Stimulated activated CD8-positive, alpha-beta memory T cell treated with anti-CD3 and anti-CD28 coated beads, Interleukin-4, amount 100 ng/mL, for 4 hours (primary cell): ENCODE results near the gene KIRREL3.

Experiments
- DNase-seq, 2 donors: peaks; one replicate each; pipeline ENCODE4 v3.0.0-alpha.2; 2020; ENCODE audit warnings: low read depth in 2 of 2, low spot score in 1 of 2

The KIRREL3 gene

DNA sequence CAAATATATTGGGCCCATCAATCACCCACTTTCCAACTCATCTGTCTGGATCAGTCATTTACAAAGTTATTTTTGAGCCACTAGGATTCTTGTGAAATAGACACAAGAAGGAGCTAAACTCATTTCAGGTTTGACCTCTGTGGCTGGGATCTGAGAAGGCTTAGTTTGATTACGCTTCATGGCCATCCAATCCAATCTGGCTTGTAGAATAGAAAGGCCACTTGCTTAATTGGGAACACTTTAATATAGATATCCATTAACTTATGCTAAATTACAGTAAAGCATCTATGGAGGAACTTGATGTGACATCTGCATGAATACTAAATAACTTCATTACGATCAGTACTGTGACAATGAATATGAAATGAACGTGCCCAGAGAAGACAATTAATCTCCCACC lies 360.9 kb downstream of the KIRREL3 start:
- no peak for DNase-seq

DNA sequence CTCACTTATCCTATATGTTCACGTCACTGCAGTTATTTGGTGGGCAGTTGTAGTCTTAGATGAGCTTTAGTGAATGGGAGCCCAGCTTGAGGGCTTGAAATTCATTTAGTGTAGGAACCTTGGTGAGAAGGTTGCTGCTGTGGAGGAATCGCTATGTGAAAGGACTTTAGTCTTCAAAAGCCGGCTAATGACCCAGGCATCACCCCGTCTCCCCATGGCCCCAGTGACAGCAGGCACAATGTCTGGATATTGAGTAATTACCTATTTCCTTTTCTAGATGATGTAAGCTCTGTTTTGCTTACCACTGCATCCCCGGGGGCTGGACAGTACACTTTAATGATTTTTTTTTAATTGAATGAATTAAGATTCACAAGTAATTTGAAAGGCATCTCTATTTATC lies 361.9 kb downstream of the KIRREL3 start:
- no peak for DNase-seq

DNA sequence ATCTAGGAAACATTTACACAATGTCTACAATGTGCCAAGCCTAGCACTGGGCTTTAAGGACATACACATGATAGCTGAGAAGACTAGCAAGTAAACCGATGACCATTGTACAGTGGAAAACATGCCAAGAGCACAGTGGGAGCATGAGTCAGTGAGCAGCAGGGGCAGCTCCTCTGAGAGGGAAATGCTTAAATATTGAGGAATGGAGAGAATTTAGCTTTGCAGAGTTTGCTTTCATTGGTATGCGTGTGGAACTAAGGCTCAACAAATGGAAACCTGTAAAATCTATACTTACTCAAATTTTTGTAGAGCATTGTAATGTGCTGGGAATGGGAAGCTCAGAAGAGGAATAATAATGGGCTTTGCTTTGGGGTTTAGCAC lies 362.8 kb downstream of the KIRREL3 start:
- DNase-seq = no peak

DNA sequence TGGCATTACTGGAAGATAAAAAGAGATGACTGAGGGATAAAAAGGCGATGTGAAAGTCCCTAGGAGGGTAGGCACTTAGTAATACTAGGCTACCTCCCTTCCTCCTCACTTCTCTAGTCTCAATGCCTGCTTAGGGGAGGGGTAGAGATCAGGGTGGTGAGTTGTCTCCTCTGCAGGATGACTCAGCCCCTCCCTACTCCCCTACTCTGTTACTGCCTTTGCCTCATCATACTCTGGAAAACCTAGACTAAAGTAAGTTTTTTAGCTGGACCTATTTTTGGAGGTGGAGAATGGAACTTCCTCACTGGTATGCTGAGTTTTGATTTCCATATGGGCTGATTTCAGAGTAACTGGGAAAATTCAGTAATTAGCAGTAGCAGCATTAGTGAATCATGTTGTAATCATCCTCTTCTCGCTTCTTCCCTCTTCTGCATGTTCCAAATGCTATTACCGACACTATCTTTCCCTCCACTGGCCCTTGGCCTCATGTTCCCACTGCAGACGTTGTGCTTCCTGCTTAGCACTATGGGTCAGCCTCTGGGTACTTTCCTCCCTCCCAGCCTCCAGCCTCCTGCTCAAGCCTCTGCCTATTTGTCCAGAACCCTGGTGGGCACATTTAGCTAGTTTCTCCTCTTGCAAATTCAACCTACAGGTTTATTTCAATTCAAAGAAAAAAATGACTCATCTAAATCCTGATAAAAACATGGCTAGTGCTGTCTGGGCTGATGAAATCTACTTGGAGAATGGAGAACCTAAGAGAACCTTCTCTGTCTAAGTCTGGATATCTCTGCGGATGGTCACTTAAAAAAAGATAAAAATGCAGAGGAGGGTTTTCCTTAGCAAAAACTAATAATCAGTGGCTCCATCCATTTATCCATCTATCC lies 363.4 kb downstream of the KIRREL3 start:
- DNase-seq = no peak

DNA sequence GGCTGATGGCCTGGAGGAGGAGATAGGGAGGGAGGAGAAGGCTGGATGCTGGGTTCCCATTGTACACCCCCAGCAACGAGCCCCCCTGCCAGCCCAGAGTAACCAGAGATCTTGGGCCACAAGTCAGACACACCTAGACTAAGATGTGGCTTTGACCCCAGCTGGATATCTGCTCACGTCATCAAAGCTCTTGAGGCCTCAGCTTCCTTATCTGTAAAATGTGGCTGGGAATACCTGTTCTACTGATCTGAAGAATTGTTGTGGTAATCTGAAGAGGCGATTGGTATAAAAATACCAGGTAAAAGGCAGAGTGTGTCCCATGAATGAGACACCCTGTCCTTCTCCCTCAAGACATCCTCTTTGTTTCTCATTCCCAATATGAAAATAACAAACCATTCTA lies 365.1 kb downstream of the KIRREL3 start:
- DNase-seq = no peak

DNA sequence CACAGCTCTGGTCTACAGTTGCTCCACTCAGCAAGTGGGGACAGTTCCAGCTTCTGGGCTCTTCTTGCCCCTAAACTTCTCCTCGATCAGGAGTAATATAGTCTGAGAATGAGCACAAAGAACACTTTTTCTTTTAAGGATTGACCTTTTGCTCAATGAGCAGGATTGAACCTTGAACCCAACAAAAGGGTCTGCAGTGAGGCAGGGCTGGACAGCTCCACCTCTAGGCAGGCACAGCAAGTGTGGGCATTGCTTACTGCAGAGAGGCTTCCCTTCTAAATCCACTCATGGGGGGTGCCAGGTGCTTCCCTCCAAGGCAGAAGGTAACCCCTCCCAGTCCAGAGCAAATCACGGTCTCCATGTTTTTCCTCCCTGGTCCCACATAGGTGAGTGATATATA lies 365.6 kb downstream of the KIRREL3 start:
- no peak for DNase-seq

DNA sequence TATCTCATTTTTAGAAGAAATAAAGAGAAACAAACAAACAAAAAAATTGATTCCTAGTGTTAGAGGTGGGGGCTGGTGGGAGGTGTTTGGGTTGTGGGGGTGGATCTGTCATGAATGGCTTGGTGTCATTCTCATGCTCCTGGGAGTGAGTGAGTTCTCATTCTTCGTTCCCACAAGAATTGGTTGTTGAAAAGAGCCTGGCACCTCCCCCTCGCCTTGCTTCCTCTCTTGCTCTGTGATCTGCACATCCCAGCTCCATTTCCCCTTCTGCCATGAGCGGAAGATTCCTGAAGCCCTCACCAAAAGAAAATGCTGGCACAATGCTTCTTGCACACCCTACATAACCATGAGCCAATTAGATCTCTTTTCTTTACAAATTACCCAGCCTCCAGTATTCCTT lies 367.2 kb downstream of the KIRREL3 start:
- no peak for DNase-seq

DNA sequence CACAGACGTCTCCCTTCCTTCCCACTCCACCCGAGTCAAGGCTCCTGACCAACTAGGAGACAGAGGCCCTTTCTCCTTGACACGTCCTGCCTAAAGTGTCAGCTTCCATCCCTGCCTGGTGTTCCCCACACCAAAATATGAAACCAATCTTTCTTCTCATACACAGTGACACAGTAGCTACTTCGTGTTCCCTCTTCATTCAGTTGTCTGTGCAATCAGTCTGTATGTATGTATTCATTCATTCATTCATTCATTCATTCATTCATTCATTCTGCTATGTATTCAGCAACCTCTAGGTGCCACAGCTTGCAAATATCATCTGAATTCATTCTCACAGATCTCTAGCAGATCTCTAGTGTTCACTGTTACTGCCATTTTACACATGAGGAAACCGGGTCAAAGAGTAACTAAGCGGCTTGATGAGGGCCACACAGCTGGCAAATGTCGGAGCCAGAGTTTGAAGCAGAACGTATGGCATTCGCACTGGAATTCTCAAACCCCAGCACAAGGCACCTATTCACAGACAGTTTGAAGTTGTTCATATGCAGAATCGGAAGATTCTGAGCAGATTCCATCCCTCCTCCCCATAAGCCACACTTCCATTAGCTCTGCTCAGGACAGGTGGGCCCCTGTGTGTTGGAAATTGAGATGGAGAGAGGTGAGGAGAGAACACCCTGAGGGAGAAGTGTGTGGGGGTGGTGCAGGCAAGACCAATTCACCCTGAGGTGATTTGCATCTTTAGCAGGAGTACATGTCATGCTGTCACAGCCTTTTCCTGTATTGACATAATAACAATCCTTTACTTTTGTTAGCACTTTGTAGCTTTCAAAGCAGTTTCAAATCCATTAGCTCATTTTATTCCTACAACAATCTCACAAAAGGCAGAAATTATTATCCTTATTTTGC lies 369.4 kb downstream of the KIRREL3 start:
- DNase-seq = no peak

DNA sequence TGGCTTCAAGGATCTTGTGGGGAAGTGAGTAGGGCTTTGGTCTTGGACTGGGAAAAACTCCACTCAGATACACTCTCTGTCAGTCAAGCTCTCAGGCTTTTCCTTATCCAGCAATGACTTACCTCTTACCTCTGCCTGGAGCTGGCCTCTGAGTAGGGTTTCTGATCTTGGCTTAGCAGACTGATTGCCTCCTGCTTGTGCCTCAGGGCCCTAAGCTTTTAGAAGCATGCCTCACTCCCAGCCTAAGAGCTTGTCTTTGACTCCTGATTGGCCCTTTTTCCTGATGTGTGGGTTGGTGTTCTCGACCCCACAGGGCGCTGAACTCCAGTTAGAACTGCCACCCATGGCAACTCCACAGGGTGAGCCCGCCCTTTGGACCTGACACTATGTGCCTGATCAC lies 370.1 kb downstream of the KIRREL3 start:
- DNase-seq = no peak

DNA sequence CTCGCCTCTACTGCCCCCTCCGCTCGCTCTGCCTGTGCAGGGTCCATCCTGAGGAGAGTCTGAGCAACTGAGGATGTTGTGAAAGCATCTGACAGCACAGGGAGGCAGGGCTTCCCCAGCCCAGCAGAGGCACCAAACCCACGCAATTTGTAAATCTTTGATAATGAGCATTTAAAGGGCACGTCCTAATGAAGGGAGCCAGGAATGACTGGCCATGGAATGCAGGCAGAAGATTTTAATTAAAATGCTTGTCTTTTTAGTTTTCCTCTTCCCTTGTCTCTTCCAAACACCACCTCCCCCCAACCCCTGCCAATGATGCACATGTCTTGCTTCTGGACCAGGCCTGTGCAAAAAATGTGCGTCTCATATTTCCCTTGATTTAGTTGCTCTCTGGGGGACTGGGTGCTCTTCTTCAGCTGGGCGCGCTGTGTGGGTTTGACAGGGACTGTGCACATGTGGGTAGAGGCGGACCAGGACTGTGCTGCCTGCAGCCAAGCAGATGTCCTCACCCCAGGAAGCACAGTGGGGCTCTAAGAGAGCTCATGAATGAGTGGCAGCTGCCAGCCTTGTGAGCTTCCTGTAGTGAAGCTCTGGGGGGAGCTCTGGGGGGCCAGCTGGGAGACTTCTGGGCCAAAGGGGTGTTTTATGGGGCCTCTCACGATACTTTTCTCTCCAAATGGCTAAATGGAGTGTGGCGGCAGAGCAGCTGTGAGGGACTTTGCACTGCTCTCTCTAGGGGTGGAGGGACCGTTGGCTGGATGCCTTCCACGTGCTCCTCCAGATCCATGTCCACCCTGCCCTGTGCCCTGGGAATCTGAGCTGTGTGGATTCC lies 371.6 kb downstream of the KIRREL3 start:
- DNase-seq = no peak

DNA sequence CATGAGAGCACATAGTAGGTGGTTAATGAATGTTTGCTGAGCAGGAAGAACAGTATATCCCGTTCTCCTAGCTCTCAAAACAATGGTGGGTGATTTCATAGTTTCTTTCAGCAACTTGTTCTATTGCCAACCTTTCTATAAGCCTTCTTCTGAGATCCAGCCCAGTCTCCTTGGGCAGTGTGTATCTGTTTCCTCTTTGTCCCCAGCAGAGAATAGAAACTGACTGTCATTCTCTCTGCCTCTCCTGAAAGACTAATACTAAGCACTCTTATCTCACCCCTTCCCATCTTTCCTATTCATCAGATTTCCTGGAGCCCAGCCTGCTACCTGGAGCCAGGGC lies 372.1 kb downstream of the KIRREL3 start:
- DNase-seq = no peak

DNA sequence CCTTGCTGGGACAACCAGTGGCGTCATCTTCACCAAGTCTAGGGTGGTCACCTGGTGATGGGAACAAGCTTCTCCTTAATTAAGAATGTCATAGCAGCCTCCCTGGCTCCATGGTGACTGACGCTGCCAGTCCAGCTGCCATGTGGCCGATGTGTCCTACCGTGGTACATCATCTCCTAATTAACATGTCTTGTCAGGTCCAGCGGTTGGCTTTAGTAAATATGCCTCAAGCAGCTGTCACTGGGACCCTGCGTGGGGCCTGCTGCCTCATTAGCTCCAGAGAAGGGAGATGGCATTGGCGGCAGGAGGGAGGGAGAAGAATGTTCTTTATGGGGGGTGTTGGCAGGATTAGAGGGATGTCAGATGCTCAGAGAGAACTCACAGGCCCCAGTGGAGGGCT lies 373.1 kb downstream of the KIRREL3 start:
- no peak for DNase-seq

DNA sequence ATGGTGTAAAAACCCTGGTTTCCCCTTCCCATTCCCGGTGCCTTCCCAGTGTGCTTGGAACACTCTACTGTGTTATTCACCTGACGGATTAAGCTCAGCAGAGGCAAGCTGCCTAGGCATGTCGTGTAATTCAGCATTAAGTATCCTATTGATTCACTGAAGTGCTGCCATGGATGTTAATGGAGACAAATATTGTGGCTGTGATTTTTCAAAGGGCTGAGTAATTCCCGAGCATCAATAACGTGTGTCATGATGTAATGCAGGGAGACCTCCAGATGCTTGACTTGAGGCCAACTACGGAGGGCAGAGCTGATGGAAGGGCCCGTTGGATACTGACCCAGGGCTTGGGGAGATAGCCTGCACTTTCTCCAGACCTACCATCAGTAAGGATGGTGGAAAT lies 376.1 kb downstream of the KIRREL3 start:
- no peak for DNase-seq

DNA sequence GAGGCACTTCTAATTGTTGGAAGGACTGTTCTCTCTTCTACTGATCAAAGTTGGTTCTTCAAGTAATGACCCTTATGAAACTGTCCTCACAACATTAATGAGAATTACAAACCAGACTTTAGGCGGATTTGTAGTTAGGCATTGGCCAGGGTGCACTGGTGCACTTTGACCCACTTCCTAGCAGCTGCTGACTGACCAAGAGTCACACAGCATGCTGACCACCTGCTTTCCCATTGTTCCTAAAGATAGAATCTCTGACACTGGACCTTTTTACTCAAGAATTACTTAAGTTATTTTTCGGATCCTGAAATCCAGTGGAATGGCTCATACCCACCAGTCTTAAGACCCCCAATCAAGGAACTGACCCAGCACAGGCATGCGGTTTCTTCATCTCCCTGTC lies 381.1 kb downstream of the KIRREL3 start:
- no peak for DNase-seq

DNA sequence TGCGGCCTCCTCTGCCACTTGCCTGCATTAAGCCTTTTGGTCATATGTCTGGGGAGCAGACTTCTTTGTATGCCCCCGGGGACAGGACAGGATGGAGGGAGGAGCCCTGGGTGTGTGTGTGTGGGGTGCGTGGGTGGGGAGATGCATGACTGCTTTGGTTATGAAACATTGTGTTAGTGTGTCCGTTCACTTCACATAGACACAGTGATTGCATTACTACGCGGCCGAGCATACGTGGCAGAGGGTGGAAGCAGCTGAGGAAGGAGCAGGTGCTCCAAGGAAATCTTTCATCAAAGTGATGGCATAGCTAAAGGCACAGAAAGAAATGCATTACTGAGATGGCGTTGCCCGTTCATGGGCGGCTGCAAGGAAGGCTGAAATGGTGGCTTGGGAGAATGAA lies 384.7 kb downstream of the KIRREL3 start:
- no peak for DNase-seq

DNA sequence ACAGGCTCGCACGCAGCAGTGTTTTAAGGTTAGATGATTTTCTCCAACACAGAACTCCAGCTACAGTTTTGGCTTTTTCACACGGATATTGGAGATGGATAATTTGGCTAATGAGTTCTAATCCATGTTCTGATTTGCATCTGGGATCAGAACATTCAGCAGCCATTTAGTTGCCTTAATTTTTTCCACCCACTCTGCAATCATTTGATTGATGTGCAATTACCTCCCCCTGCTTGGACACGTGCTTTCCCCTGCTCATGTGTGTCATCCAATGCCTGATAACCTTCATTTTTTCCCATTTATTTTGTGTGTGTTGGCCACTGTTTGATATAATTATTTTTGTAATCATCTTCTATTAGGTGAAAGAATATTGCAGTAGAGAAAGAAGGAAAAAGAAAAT lies 387.3 kb downstream of the KIRREL3 start:
- DNase-seq = no peak

DNA sequence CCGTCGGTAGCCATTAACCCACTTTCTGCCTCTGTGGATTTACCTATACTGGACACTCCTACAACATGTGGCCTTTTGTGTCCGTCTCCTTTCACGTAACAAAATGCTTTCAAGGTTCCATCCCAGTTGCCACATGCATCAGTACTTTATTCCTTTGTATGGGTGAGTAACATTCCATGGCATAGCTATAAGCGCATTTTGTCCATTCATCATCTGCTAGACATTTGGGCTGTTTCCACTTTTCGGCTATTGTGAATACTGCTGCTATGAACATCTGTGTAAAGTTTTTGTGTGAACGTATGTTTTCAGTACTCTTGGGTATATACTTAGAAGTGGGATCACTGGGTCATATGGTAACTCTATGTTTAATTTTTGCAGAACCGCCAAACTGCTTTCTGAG lies 387.9 kb downstream of the KIRREL3 start:
- DNase-seq = no peak

DNA sequence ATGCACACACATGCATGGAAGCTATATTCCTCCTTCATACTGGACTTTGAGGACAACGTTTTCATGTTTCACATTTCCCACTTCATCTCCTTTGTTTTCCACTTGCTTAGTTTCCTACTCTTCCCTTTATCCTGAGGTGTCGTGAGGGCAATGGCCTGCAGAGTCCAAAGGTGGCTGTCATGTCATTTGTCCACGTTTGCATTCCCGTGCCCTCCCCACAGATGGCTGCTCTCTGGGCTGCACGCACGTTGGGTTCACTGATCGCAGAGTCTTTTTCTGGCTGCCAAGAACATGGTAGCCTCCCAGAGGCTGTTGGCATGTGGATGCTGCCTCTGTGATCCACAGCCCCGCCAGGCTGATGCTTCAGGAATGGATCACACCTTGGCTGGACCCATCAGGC lies 389.1 kb downstream of the KIRREL3 start:
- no peak for DNase-seq

DNA sequence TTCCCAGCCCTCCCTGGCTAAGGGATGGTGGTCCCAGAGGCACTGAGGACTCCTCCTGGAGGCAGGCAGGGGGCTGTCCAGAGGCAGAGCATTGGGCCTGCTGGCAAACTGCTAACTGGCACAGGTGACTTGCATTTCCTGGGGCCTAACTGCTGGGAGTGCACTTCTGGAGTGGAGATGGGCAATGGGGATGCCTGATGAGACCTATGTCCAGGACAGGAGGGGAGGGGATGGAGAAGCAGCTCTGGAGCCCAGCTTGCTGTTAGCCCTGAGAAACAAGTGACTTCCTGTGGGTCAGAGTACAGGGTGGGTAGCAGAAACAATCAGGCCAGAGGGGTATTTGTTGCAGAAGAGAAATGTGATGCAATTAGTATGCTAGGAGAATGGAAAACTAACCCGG lies 391.9 kb downstream of the KIRREL3 start:
- no peak for DNase-seq

DNA sequence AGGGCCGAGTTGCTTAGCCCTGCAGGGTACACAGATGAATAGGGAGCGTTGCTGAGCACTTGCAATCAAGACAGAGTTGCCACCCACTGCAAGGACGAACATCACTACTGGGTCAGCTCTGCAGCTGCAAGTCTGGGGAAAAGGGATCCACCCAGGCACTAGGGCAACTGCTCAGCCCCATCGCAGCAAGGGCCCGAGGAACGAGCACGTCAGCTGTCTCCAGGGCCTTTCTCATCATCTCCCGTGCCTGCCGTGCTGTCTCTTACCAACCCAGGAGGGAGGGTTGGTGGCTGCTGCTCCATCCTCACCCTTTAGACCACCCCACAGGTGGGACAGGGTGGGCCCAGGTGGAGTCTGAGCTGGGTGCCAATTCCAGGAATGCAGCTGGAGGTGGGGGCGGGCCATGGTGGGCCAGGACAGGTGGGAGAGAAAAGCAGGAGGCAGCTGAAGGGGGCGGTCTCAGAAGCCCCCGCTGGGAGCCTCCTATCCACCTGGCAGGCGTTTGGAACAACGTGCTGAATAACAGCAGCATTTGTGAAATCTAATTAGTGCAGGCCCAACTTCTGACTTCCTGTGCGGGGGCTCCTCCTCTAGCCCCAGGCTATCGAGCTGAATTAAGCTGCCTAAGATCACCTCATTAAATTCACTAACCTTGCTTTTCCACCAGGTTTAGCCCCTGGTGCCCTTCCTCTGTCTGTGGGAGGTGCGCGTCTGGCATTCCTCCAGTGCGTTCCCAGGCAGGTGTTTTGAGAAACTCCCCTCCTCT lies 392.6 kb downstream of the KIRREL3 start:
- DNase-seq = no peak

DNA sequence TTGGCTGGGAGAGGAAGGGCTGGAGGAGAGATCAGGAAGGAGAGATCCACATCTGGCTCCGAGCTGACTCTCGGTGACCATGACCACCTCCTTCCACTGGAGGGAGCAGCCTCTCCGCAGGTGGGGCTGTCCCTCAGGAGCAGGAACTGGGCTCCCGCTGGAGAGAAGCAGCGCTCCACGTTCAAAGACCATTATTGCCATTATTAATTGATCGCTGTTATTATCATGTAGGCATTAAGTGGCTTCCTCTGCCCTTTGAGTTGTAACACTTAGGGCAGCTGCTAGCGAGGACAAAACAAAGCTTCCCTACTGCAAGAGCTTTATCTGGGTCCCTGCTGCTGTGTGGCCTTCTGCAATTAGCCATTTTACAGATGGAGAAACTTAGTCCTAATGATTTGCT lies 393.2 kb downstream of the KIRREL3 start:
- DNase-seq = no peak
